ENCODE measurements around the gene TOM1L2.

DNA sequence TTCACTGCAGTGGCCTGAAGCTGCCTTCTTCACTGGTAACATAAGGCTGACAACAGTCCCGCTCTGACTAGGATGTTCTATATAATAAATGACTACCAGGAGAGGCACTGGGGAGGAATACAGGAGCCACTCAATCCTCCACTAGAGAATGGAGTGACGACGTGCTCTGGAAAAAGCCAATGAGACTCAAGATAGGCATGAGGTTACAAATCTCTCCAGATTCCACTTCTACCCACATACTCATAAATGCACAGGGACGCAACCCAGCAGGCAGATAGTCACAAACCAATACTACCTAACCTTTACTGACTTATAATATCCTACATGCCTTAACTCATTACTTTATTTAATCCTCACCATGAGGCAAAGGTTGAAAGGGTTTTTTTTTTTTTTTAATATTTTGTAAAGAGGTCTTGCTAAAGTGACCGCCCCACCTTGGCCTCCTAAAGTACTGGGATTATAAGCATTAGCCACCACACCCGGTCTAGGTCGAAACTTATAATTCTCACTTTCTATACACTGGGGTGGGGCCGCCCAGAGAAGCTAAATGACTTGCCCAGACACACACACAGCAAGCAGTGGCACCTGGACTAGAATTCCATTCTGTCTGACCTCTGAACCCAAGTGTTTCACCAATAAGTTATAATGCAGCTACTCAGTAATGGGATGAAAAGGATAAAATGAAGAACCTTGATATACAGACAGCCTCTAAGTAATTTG lies 33.7 kb downstream of the TOM1L2 start:
- TF ChIP-seq EZH2phosphoT487 (IDR thresholded peaks at IDR 0.05; ENCODE audit: insufficient read depth, low read depth) (no peak), EZH2 (IDR thresholded peaks at IDR 0.05; ENCODE audit: insufficient read depth, poor library complexity, severe bottlenecking) (no peak)
